BE2C (cell line): ENCODE data around the gene NFAM1.

Experiments
- DNase-seq: peaks from one replicate; pipeline ENCODE4 v3.0.0-alpha.2; 2020
- H3K27me3 ChIP-seq: fragments of 250-450 bp; sonication (Bioruptor Pico); 2 replicates; pipeline ENCODE4 v1.5.1; 2020; ENCODE audit warnings: mild to moderate bottlenecking
- H3K36me3 ChIP-seq: fragments of 250-450 bp; sonication (Bioruptor Pico); 2 replicates; pipeline ENCODE4 v1.5.1; 2020; ENCODE audit warnings: mild to moderate bottlenecking
- H3K4me1 ChIP-seq: fragments of 250-450 bp; sonication (Bioruptor Pico); 2 replicates; pipeline ENCODE4 v1.5.1; 2020
- H3K4me3 ChIP-seq: 2 replicates; pipeline ENCODE4 v1.5.1; 2011; ENCODE audit warnings: low read depth, low read length
- H3K9me3 ChIP-seq: fragments of 250-450 bp; sonication (Bioruptor Pico); 2 replicates; pipeline ENCODE4 v1.5.1; 2020
- TF ChIP-seq, protein P1 (sequence below): IDR thresholded peaks from 2 replicates; pipeline ENCODE4 v1.5.1; 2012; ENCODE audit warnings: mild to moderate bottlenecking, low read depth, low read length

Gene NFAM1

GRCh38 chr22:42452456-42452855, 20.3 kb upstream of the NFAM1 start:
- Histone ChIP-seq H3K4me3 (no peak overlapping the region), H3K9me3 (no peaks in the 10 kb centered on the region), H3K4me1 (no peaks in the 10 kb centered on the region), H3K36me3 (no peaks in the 10 kb centered on the region), H3K27me3 (no peaks in the 10 kb centered on the region)
- no peak for DNase-seq
- TF ChIP-seq, protein P1, sequence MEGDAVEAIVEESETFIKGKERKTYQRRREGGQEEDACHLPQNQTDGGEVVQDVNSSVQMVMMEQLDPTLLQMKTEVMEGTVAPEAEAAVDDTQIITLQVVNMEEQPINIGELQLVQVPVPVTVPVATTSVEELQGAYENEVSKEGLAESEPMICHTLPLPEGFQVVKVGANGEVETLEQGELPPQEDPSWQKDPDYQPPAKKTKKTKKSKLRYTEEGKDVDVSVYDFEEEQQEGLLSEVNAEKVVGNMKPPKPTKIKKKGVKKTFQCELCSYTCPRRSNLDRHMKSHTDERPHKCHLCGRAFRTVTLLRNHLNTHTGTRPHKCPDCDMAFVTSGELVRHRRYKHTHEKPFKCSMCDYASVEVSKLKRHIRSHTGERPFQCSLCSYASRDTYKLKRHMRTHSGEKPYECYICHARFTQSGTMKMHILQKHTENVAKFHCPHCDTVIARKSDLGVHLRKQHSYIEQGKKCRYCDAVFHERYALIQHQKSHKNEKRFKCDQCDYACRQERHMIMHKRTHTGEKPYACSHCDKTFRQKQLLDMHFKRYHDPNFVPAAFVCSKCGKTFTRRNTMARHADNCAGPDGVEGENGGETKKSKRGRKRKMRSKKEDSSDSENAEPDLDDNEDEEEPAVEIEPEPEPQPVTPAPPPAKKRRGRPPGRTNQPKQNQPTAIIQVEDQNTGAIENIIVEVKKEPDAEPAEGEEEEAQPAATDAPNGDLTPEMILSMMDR, result no peak

- DNase-seq, result no peak
- Histone ChIP-seq H3K27me3 (no peaks in the 10 kb centered on the region), H3K9me3 (no peaks in the 10 kb centered on the region), H3K4me1 (no peaks in the 10 kb centered on the region), H3K4me3 (no peak overlapping the region), H3K36me3 (no peaks in the 10 kb centered on the region)
- TF ChIP-seq, protein P1, result no peak
Observed at GRCh38 chr22:42451499-42452145, 19.4 kb upstream of the NFAM1 start.

- no peaks in the 10 kb centered on the region for H3K36me3 ChIP-seq
- H3K9me3 ChIP-seq, result no peaks in the 10 kb centered on the region
- no peak overlapping the region for H3K4me3 ChIP-seq
- TF ChIP-seq, protein P1, result no peak
- H3K27me3 ChIP-seq, result no peaks in the 10 kb centered on the region
- H3K4me1 ChIP-seq, result no peaks in the 10 kb centered on the region
- DNase-seq, result no peak
Observed at GRCh38 chr22:42450862-42451261, 18.7 kb upstream of the NFAM1 start.

GRCh38 chr22:42446151-42446550, 13.9 kb upstream of the NFAM1 start:
- H3K27me3 ChIP-seq, result no peaks in the 10 kb centered on the region
- no peak overlapping the region for H3K4me3 ChIP-seq
- no peak for DNase-seq
- TF ChIP-seq, protein P1, result no peak
- peaks cover 9% of the 10 kb centered on the region for H3K4me1 ChIP-seq
- no peaks in the 10 kb centered on the region for H3K9me3 ChIP-seq
- H3K36me3 ChIP-seq, result no peaks in the 10 kb centered on the region

DNA sequence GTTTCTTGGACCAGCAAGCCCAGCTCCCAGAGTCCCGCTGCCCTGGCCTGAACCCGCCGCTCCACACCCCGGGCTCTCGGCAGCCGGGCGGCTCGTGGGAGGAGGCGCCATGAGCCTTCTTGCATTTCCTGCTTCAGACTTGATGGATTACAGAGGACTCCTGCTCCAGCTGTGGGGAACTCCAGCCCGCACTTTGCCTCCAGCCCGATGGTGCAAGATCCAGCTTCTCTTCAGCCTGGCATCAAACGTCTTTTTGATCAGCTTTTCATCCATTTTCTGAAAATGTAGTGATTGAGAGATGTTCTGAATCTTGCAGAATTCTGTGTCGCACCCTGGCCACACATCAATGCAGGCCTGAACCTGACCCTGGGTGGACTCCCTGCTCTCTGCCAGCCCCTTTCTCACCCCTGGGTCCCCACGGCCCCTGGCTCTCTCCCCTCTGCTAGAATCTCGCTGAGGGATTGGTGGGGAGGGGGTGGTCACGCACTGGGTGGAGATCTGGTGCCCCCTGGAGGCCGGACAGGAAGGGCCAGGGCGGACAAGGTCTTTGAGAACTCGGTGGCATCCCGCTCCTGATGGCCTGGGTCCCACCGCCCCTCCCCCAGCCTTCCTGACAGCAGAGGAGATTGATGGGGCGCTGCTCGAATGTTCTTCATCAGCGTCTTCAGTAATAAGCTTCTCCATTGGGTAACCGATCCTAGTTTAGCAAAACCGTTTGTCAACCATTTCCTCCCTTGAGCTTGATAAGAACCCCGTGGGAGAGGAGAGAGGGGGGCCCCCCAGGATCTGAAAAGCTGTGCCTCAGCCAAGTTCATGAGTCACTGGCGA, 12.1 kb upstream of the NFAM1 start:
- TF ChIP-seq, protein P1, result peak; percentile 92
- no peaks in the 10 kb centered on the region for H3K36me3 ChIP-seq
- H3K27me3 ChIP-seq, result no peaks in the 10 kb centered on the region
- no peaks in the 10 kb centered on the region for H3K9me3 ChIP-seq
- peak; percentile 92 for DNase-seq
- H3K4me3 ChIP-seq, result peak overlapping the region; percentile 66
- peaks cover 14% of the 10 kb centered on the region for H3K4me1 ChIP-seq
